NCI-H2107 treated with DMSO at 0.1 percent for 48 hours (cell line): ENCODE measurements around the gene ZMYND8.
"Not testable (repeated sequence)": the region's sequence is repeated elsewhere in the genome, so short reads cannot be mapped to it uniquely, and the experiment has no call there.

ENCODE experiments used
- DNase-seq: peaks from one replicate; lab custom pipeline; 2025; ENCODE audit not compliant: unreplicated experiment; lab: John Stamatoyannopoulos, UW

ZMYND8 gene

DNA sequence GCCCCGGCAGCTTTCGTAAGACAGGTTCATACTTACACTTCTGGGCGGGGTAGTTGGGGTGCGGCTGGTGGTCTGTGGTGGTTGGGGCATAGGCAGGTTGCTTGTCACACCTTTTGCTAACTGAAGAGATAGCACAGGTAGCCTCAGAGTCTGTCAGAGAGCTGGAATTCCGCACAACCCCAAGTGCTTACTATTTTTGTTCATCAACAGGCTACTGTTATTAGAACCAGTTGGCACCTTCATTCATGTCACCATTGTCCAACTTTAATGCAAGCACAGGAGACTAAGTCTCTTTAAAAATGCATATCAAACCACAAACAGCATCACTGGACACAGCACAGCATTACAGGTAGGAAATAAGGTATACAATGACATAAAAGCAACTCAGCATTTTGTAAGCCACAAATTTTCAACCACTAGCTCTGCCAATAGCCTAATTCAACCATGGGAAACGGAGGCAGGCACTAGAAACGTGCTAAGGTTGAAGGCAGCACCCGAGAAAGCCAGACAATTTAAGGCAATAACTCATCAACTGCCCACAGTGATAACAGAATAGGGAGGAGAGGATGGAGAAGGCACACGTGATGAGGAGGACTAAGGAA lies 143.8 kb downstream of the ZMYND8 start:
- no peak for DNase-seq

GRCh38 chr20:47211036-47211435 lies 145.5 kb downstream of the ZMYND8 start:
- DNase-seq: no peak

GRCh38 chr20:47210470-47210869 lies 146.0 kb downstream of the ZMYND8 start:
- no peak for DNase-seq

DNA sequence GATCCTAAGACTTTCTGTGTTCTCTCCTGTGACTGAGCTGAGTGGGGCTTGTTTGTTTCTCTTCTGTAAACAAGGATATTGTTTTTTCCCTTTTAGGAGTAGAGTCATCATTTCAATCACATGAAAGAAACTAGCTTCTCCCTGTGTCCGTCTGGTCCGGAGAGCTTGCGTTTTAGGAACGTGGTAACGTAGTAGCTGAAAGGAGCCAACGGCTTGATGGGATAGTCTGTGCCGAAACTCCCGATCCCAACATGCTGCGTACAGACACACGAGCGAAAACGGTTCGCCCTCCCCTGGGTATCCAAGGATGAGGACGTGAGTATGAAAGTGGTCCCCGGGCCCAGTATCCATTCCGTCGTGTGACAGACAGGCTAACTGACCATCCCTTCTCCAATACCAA lies 146.5 kb downstream of the ZMYND8 start:
- no peak for DNase-seq

GRCh38 chr20:47208534-47209174 lies 147.8 kb downstream of the ZMYND8 start:
- no peak for DNase-seq

GRCh38 chr20:47206962-47207641 lies 149.4 kb downstream of the ZMYND8 start:
- no peak for DNase-seq

- not testable (repeated sequence) for DNase-seq
Observed at GRCh38 chr20:47206552-47206951, 149.9 kb downstream of the ZMYND8 start.

GRCh38 chr20:47205577-47206123 lies 150.8 kb downstream of the ZMYND8 start:
- peak; percentile 82 for DNase-seq

- not testable (repeated sequence) for DNase-seq
Observed at GRCh38 chr20:47204850-47205122, 151.7 kb downstream of the ZMYND8 start.

GRCh38 chr20:47204008-47204849 lies 152.3 kb downstream of the ZMYND8 start:
- DNase-seq: no peak

DNA sequence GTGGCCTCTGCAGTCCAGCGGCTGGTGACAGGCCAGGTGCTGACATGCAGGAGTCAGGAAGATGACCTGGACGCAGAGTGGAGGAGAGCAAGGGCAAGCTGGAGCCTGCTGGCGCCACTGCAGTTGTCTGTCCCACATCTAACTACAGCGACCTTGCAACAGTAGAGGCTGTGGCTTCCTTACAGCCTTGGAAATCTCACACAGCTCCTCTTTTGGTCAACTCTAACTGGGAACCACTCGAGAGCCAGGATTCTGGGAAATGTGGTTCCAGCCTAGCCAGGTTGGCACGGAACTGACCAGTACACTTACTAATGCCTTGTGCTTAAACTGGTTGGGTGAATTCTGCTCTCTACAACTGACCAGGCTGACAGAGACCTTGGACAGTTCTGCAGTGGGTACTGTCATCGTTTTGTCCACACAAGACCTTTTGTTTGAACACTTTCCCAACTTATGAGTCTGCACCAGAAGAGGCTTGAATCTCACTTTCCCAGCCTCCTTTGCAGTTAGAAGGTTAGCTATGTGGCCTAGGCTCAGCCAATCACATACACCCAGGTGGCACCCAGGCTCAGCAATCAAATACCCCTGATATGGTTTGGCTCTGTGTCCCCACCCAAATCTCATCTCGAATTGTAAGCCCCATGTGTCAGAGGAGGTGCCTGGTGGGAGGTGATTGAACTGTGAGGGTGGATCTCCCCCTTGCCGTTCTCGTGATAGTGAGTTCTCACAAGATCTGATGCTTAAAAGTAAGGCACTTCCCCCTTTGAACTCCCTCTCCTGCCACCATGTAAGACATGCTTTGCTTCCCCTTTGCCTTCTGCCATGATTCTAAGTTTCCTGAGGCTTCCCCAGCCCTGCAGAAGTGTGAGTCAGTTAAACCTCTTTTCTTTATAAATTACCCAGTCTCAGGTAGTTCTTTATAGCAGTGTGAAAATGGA lies 153.5 kb downstream of the ZMYND8 start:
- DNase-seq: no peak

- DNase-seq: no peak
Observed at GRCh38 chr20:47201074-47201730, 155.3 kb downstream of the ZMYND8 start.

- no peak for DNase-seq
Observed at GRCh38 chr20:47198996-47199552, 157.4 kb downstream of the ZMYND8 start.

GRCh38 chr20:47198254-47198671 lies 158.2 kb downstream of the ZMYND8 start:
- DNase-seq: no peak

DNA sequence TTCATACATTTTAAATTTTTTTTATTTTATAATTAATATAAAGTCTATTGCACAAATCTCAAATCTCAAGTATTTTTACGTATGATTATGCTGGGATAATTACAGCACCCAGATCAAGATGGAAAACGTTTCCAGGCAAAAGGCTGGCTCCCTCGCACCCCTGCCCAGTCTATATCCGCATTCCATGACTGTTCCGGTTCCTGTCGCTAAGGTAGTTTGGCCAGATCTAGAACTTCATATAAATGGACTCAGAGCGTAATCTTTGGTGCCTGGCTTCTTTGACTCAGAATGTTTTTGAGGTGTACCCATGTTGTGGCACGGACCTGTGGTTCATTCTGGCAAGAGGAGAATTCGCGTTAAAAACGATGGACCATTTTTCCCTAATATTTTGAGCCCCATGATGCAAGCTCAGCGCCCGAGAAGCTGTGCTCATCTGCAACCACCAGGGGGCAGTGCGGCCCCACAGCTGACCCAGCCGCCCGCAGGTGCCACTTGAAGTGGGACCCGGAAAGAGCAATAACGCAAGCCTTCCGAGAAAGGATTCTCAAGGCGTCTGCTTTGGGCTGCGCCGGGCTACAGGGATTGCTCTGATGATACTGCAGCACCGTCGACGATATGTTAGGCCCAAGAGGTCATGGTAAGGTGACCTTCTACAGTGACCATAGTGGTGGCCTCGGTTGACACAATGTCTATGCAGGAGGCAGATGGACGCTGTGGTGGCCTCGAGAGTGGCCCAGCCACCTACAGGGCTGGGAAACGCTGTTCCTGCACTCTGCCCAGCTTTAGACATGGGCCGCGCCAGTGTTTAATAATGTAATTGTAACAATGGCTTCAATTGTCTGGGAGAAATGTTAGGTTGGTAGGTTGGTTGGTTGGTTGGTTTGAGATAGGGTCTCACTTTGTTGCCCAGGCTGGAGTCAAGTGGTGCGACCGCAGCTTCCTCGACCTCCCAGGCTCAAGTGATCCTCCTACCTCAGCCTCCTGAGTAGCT lies 160.1 kb downstream of the ZMYND8 start:
- DNase-seq: peak; percentile 34

GRCh38 chr20:47195573-47195972 lies 160.9 kb downstream of the ZMYND8 start:
- DNase-seq: no peak

DNA sequence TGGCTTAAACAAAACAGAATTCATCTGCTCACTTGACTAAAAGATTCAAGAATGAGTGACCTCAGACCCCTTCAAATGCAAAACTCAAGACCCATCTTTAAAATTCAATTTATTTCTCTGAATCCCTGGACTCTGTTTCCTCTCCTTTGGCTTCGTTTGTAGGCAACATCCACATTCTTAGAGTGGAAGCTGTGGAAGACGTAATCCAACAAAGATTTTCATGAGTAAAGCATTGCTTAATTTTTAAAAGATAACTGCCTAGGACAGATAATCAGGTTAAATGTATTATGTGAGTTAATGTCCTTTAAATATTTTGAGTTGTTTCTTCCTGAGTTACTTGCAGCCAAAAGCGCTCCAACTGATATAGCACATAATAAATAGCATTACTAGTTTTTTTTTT lies 164.5 kb downstream of the ZMYND8 start:
- no peak for DNase-seq

- DNase-seq: no peak
Observed at GRCh38 chr20:47191074-47191673, 165.3 kb downstream of the ZMYND8 start.
